SJCRH30 (cell line): ENCODE results near the gene CDH8. TPM values are rescaled to one million over a fixed set of nuclear protein-coding genes. Genes with fewer than 3 reads are reported as not detected.
"Not testable (repeated sequence)": the region's sequence is repeated elsewhere in the genome, so short reads cannot be mapped to it uniquely, and the experiment has no call there.

Experiments used
- DNase-seq, 2 experiments: peaks; one replicate each; pipeline ENCODE4 v3.0.0-alpha.2; 2015 to 2020
- H3K27ac ChIP-seq: fragments of 250-450 bp; sonication (Bioruptor Pico); 2 replicates; pipeline ENCODE4 v1.5.1; 2020; ENCODE audit warnings: mild to moderate bottlenecking, moderate library complexity
- H3K27me3 ChIP-seq: fragments of 250-450 bp; sonication (Bioruptor Pico); 2 replicates; pipeline ENCODE4 v1.5.1; 2020; ENCODE audit warnings: mild to moderate bottlenecking, moderate library complexity
- H3K36me3 ChIP-seq: fragments of 250-450 bp; sonication (Bioruptor Pico); 2 replicates; pipeline ENCODE4 v1.5.1; 2020; ENCODE audit warnings: mild to moderate bottlenecking, moderate library complexity
- H3K4me1 ChIP-seq: fragments of 250-450 bp; sonication (Bioruptor Pico); 2 replicates; pipeline ENCODE4 v1.5.1; 2020; ENCODE audit warnings: mild to moderate bottlenecking, moderate library complexity
- H3K4me3 ChIP-seq: fragments of 250-450 bp; sonication (Bioruptor Pico); 2 replicates; pipeline ENCODE4 v1.5.1; 2020; ENCODE audit warnings: mild to moderate bottlenecking, moderate library complexity
- H3K9me3 ChIP-seq: fragments of 250-450 bp; sonication (Bioruptor Pico); replicated peaks from 2 replicates; pipeline ENCODE4 v1.5.1; 2020; ENCODE audit warnings: mild to moderate bottlenecking, moderate library complexity
- total RNA-seq: library from RNA; depleted of rRNA; stranded (reverse); fragments of >200 nt; shearing (Covaris generic); gene quantifications from 2 replicates; pipeline ENCODE4 v1.2.3, GENCODE V29; 2014

Gene CDH8
- total RNA-seq, 1 experiment from 2014 or later: not detected

DNA sequence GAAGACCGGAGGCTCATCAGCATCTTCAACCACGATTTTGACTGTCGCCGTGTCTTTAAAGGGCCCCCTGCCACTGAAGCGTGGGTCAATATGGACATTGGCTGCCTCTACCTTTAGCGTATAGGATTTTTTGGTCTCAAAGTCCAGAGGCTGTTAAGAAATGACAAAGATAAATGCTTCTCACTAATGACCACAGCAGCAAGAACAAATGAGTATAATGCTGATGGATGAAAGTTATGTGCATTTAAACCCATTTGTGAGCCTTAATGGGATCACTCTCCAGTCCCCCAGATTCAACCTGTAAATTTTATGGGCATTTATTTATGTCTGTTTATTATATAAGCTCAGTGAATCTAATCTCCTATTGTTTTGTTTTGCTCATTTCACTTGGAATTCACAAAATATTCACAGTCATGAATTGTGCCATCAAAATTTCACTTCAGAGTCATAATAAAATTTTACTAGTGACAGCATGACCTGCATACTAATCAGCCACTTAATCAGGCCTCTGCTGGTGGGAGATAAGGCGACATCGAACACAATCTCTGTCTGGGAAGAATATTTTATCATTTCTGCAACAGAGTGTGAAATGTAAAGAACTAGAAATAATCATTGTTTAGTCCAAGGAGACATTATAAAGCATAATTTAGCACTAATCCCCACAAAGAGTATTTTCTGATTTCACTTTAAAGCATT lies 218.5 kb downstream of the CDH8 start:
- no peaks in the 10 kb centered on the region for H3K27me3 ChIP-seq
- H3K4me1 ChIP-seq: no peaks in the 10 kb centered on the region
- DNase-seq: no peak
- no peak overlapping the region for H3K27ac ChIP-seq
- H3K4me3 ChIP-seq: no peak overlapping the region
- no peaks in the 10 kb centered on the region for H3K36me3 ChIP-seq
- H3K9me3 ChIP-seq: no peaks in the 10 kb centered on the region

DNA sequence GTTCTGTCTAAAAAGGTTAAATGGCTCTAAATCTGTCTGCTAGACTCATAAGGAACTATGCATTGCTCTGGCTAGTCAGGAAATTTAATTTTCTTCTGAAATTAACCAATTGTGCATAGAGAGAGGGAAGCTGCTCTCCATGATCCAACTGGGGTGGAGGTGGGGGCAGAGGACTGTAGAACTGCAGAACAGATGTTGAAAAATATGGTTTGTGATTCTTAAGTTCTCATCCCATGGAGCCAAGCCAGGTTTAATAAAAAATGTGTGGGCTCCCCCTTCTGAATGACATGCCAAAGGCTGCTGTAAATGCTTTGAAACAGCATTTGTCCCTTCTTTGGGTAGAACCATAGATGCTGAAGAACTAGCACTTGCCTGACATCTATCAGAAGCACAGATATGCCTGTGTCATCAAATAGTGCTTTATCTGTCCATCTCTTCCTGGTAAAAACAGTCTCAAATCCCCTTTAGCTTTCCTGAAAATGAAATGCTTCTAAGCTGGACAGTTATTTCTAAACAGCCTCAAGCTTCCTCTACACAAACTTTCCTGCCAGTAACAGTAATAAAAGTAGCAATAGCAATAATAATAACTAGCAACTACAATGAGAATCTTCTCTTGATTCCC lies 221.4 kb downstream of the CDH8 start:
- Histone ChIP-seq H3K4me3 (no peak overlapping the region), H3K4me1 (no peaks in the 10 kb centered on the region), H3K27me3 (no peaks in the 10 kb centered on the region), H3K36me3 (no peaks in the 10 kb centered on the region), H3K27ac (no peak overlapping the region), H3K9me3 (no peaks in the 10 kb centered on the region)
- DNase-seq: no peak

DNA sequence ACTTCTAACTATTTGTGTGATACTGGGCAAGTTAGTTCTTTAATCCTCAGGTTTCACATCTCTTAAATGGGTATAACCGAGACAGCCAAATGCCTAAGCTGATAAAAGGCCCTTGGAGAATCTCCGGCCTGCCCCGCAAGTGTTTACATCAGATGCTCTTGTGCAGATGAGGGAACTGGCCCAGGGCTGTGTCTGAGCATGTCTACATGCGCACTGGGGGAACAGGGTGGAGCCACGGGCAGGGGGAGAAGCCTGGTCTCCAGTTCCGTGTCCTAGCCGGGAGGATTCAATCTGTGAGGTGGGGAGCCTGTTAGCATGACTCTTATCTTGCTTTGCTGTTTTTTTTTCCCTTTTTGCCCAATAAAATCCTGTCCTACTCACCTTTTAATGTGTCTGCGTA lies 222.9 kb downstream of the CDH8 start:
- Histone ChIP-seq H3K9me3 (no peaks in the 10 kb centered on the region), H3K27ac (no peak overlapping the region), H3K27me3 (no peaks in the 10 kb centered on the region), H3K36me3 (no peaks in the 10 kb centered on the region), H3K4me1 (no peaks in the 10 kb centered on the region), H3K4me3 (no peak overlapping the region)
- DNase-seq: no peak

DNA sequence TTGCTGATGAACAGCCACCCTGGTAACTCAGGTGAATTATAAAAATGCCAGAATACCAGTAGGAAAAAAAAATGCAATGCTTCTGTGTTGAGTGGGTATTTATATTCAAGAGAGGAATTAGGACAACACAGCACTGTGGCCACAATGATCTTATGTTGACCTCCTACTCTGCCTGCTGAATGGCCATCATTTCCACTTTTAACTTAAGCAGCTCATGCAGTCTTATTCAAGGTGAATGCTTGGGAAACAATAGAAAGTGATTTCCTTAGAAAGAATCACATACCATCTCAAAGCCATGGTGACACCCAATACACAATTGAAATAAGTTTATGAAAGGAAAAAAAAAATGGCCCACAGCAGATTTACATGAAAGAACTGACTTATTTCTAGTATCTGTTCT lies 224.0 kb downstream of the CDH8 start:
- H3K9me3 ChIP-seq: no peaks in the 10 kb centered on the region
- no peaks in the 10 kb centered on the region for H3K27me3 ChIP-seq
- no peak overlapping the region for H3K27ac ChIP-seq
- H3K4me3 ChIP-seq: no peak overlapping the region
- no peaks in the 10 kb centered on the region for H3K4me1 ChIP-seq
- H3K36me3 ChIP-seq: no peaks in the 10 kb centered on the region
- no peak for DNase-seq

GRCh38 chr16:61807551-61807950 lies 228.7 kb downstream of the CDH8 start:
- Histone ChIP-seq H3K36me3 (no peaks in the 10 kb centered on the region), H3K9me3 (no peaks in the 10 kb centered on the region), H3K4me3 (no peak overlapping the region), H3K27ac (no peak overlapping the region), H3K4me1 (no peaks in the 10 kb centered on the region), H3K27me3 (no peaks in the 10 kb centered on the region)
- DNase-seq: no peak

- not testable (repeated sequence) for H3K4me3 ChIP-seq, H3K9me3 ChIP-seq, H3K27ac ChIP-seq, DNase-seq, H3K36me3 ChIP-seq, H3K4me1 ChIP-seq, H3K27me3 ChIP-seq
Measured at GRCh38 chr16:61801217-61801616, 235.0 kb downstream of the CDH8 start.

- no peak for DNase-seq
Measured at GRCh38 chr16:61798741-61799140, 237.5 kb downstream of the CDH8 start.

DNA sequence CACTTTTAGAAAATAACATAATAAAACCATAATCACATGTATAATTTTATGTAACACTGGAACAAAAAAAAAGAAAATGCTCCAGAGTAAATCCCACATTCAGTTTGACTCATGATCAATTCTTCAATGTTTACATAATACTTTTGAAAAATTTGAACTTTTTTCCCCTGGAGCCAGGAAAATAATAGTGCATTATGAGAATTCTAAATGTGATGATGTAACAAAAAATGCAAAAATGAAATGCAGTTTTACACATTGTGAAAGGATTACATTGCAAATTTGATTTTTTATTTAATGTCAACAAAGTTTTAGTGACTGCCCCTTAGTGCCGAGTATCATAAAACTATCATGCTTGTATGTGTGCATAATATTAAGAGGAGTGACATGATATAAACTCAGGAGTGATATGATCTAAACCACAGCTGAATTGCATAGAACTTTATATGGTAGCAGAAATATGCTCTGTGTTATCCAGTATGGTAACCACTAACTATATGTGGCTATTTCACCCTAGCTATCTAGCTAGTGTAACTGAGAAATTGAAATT lies 238.2 kb downstream of the CDH8 start:
- H3K9me3 ChIP-seq: no peaks in the 10 kb centered on the region
- no peaks in the 10 kb centered on the region for H3K27me3 ChIP-seq
- H3K36me3 ChIP-seq: no peaks in the 10 kb centered on the region
- no peak for DNase-seq
- no peak overlapping the region for H3K4me3 ChIP-seq
- H3K4me1 ChIP-seq: no peaks in the 10 kb centered on the region
- no peak overlapping the region for H3K27ac ChIP-seq

More at GRCh38 chr16:61798741-61799140, 237.5 kb downstream of the CDH8 start:
- H3K27me3 ChIP-seq: no peaks in the 10 kb centered on the region
- no peak overlapping the region for H3K27ac ChIP-seq
- H3K4me1 ChIP-seq: no peaks in the 10 kb centered on the region
- no peaks in the 10 kb centered on the region for H3K36me3 ChIP-seq
- no peak overlapping the region for H3K4me3 ChIP-seq
- H3K9me3 ChIP-seq: no peaks in the 10 kb centered on the region

DNA sequence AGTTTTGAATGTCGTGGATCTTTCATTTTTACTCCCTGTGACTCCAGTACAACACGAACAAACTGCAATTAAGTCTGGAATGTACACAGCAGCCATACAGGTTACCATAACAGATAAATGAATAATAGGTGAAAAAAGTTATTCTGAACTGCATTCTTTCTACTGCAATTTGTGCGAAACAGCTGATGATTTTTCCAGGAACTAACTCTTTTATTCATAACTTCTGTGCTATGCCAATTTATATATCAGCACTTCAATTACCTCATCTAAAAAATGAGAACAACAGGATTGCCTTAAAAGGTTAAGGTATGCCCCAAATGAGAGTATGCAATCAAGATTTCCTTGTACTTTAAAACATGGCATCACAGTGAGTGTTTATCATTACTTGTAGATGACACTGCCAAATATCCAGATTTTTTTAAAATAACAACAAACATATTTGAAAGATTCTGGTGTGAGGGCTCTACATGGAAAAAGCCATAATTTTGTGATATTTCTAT lies 238.9 kb downstream of the CDH8 start:
- DNase-seq: no peak

DNA sequence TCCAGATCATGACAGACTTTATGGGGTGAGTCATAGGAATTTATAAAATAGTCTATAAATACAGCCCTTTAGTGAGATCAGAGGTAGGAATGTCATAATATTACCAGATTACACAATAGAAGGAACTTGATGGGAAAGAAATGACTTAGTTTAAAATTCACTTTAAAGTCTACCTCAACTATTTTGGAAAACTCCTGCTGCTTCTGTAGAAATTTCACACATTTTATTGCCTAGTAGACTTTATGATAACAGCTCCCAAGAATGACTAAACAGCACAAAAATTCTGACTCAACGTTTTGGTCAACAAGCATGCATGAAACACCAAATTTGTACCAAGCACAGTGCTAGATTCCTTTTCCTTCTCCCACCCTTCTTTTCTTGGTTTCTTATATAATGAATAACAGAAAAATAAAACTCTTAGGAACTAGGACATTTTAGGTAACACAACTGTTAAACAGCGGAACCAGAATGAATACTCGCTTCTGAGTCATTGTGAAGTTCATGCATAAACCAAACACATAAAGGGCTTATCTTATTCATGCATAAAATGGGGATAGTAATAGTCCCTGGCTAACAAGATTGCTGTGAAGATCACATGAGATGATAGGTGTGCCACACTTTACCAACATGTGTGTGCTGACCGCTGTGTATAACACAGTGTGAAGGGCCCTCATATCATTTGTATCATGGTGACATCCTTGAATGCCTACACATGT lies 243.9 kb downstream of the CDH8 start:
- Histone ChIP-seq H3K36me3 (no peaks in the 10 kb centered on the region), H3K9me3 (no peaks in the 10 kb centered on the region), H3K4me3 (no peak overlapping the region), H3K27ac (no peak overlapping the region), H3K4me1 (no peaks in the 10 kb centered on the region), H3K27me3 (no peaks in the 10 kb centered on the region; the same call in 1 of the 2 replicates)
- DNase-seq: no peak

More for the DNA sequence above, 238.9 kb downstream of the CDH8 start:
- Histone ChIP-seq H3K4me3 (no peak overlapping the region), H3K27me3 (no peaks in the 10 kb centered on the region), H3K9me3 (no peaks in the 10 kb centered on the region), H3K27ac (no peak overlapping the region), H3K36me3 (no peaks in the 10 kb centered on the region), H3K4me1 (no peaks in the 10 kb centered on the region)

DNA sequence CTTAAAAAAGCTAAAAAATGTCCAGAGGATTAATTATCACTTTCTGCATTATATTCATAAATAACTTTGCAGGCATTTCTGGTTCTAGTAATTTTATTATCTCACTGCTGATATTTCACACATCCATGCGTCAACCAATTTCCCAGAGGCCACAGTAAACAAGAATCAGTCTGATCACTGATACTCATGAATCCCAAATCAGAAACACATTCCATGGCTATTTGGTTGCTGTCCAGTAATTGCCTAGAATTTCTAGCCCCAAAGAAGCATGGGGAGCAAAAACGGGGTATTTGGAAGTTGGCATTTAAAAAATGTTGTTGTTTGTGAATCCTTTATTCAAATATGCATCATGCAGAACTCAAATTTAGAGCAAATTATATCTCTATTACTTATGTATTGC lies 244.8 kb downstream of the CDH8 start:
- no peak overlapping the region for H3K27ac ChIP-seq
- no peaks in the 10 kb centered on the region; the same call in 1 of the 2 replicates for H3K27me3 ChIP-seq
- no peaks in the 10 kb centered on the region for H3K9me3 ChIP-seq
- no peaks in the 10 kb centered on the region for H3K36me3 ChIP-seq
- DNase-seq: no peak
- H3K4me1 ChIP-seq: no peaks in the 10 kb centered on the region
- H3K4me3 ChIP-seq: no peak overlapping the region

- H3K9me3 ChIP-seq, H3K27me3 ChIP-seq, H3K4me3 ChIP-seq, H3K4me1 ChIP-seq, H3K36me3 ChIP-seq, H3K27ac ChIP-seq, DNase-seq: not testable (repeated sequence)
Measured at GRCh38 chr16:61781855-61782254, 254.4 kb downstream of the CDH8 start.

GRCh38 chr16:61780161-61780560 lies 256.1 kb downstream of the CDH8 start:
- Histone ChIP-seq H3K4me1 (no peaks in the 10 kb centered on the region), H3K4me3 (no peak overlapping the region), H3K36me3 (no peaks in the 10 kb centered on the region), H3K27ac (no peak overlapping the region), H3K27me3 (no peaks in the 10 kb centered on the region), H3K9me3 (no peaks in the 10 kb centered on the region)
- DNase-seq: no peak

- Histone ChIP-seq H3K4me3 (no peak overlapping the region), H3K27ac (no peak overlapping the region), H3K36me3 (no peaks in the 10 kb centered on the region), H3K9me3 (no peaks in the 10 kb centered on the region), H3K4me1 (no peaks in the 10 kb centered on the region), H3K27me3 (no peaks in the 10 kb centered on the region)
- no peak for DNase-seq
Measured at GRCh38 chr16:61770301-61770700, 265.9 kb downstream of the CDH8 start.

- no peaks in the 10 kb centered on the region for H3K4me1 ChIP-seq
- H3K27me3 ChIP-seq: no peaks in the 10 kb centered on the region
- no peaks in the 10 kb centered on the region for H3K9me3 ChIP-seq
- no peak overlapping the region for H3K4me3 ChIP-seq
- no peak overlapping the region for H3K27ac ChIP-seq
- no peak for DNase-seq
- H3K36me3 ChIP-seq: no peaks in the 10 kb centered on the region
Measured at GRCh38 chr16:61763991-61764390, 272.2 kb downstream of the CDH8 start.
